GM19455 (cell line): ENCODE data around the gene MUC6.
"Not testable (repeated sequence)": the region's sequence is repeated elsewhere in the genome, so short reads cannot be mapped to it uniquely, and the experiment has no call there.

ENCODE experiments used
- ATAC-seq: cut with Tn5 transposase; IDR thresholded peaks from one replicate; pipeline ENCODE4 v1.9.1; 2021; ENCODE audit not compliant: unreplicated experiment

The MUC6 gene

DNA sequence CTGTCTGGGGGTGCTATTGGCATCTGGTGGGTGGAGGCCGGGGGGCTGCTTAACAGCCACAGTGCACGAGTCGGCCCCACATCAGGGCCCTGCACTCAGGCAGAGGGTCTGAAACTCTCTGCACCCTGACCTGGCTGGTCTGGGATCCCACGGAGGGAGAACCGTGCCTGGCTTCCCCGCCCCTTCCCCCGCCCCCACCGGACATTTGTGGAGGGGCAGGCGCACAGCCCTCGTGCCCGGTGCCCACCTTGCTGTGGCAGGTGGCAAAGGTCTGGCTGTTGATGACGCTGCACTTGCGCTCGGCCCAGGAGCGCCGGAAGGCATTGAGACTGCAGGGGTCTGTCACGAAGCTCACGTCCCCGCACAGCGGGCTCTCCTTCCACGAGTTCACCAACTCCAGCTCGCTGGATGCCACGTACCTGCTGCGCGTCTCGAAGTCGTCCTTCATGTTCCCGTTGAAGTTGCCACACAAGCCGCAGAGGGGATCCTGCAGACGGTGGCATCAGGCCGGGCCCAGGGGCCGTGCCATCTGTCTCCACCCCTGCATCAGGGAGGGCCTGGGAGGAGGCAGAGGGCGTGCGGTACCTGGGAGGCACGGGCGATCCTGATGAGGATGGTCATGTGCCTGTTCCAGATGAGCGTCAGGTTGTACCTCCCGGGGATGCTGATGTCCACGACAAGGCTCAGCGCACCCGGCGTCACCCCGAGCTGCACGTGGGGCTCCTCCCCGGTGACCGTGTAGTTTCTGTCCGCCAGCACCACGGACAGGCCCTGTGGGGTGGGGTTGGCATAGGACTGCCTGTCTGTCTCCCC, 11.7 kb downstream of the MUC6 start:
- ATAC-seq, result no peak

DNA sequence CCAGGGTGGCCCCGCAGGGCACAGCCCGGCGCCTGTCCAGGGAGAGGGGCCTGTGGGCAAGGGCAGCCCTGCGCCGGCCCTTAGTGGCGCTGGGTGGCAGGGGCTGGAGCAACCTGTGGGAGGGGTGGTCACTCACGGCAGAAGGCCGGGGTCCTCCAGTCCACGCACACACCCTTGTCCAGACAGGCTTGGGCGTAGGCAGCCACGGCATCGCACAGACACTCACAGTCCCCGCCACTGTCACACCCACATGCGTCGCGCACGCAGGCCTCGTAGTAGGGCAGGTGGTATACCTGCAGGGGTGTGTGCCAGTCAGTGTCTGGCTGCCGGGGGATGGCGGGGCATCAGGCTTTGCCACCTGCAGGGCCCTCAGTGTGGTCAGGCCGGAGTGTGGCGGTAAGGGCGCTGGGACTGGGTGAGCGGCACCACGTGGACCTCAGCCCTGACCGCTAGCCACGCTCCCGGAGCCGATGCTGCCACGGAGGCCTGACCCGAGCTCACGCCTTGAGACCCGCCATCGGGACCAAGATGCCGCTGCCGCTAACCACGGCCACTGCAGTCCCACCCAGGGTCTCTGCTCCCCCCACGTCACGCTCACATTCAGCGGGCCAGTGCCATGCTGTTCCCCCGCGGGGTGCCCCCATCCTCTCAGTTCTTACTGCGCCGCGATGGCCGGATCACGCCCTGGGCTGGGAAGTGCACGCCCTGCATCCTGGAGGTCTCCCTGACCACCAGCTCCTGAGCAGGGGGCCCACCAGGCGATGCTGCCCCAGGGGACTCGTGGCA, 12.5 kb downstream of the MUC6 start:
- ATAC-seq, result no peak

DNA sequence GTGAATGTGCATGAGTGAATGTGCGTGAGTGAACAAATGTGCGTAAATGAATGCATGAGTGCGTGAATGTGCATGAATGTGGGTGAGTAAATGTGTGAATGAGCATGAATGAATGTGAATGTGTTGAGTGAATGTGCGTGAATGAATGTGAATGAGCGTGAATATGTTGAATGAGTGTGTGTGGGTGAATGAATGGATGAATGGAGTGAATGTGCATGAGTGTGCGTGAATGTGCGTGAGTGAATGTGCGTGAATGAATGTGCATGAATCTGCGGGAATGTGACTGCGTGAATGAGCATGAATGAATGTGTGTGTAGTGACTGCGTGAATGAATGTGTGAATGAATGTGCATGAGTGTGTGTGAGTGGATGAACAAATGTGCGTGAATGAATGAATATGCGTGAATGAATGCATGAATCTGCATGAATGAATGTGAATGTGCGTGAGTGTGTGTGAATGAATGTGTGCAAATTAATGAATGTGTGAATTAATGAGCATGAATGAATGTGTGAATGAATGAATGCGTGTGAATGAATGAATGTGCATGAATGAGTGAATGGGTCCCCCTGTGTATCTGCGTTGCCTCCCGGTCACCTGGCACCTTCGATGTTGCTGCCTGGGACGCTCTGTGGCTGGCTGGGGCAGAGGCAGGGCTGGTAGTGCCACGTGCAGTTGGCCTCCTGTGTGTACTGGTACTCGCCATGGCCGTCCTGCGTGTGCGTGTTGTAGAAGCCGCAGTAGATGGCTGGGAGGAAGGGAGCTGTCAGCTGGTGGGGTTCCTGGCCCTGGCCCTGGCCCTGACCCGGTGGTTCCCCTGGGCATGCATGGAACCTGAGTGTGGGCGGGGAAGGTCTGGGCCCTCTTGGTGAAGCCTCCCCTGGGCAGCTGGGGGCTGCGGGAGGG, 13.4 kb downstream of the MUC6 start:
- no peak for ATAC-seq

DNA sequence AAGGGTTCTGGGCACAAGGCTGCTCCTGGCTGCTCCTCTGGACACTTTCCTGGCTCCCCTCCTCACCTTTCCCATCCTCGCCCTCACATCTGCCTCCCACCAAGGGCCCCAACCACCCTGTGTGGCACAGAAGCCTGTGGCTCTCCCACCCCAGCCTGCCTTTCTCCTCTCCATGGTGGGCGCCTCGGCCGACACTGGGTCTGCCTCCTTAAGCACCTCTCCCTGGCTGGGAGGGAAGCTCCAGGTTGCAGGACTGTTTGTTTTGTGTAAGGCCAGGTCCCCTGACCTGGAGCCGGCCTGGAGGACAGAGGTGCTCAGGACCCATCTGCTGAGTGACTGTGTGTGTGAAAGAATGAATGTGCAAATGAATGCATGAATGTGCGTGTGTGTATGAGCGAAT, 14.1 kb downstream of the MUC6 start:
- no peak for ATAC-seq

DNA sequence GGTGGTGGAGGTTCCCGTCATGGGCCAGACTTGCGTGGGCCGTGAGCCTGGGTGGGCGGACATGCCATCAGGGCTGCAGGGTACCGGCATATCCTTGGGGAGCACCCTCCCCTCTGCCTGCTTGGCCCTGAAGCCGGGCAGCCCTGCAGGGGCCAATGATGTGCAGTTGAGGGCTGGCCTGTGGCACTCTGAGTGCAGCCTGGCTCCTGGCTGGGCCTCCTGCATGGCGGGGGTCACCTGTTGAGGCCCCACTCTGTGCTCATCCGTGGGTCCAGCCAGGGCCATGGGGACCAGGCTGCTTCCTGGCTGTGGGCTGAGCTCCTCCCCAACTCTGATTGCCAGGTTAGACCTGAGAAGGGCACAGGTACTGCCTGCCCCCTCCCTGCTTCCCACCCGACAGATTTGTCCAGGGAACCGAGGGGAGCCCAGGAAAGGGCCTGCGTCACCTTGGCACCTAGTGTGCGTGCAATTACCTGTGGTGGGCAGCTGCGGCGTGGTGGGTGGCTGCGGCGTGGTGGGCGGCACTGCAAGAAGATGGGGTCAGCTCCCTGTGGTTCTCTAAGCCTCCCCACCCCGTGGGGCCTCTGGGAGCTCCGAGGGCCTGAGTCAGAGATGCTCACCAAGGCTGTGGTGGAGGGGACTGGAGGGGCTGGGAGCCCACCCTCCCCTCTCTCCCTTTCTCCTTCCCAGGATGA, 16.2 kb downstream of the MUC6 start:
- ATAC-seq, result no peak

DNA sequence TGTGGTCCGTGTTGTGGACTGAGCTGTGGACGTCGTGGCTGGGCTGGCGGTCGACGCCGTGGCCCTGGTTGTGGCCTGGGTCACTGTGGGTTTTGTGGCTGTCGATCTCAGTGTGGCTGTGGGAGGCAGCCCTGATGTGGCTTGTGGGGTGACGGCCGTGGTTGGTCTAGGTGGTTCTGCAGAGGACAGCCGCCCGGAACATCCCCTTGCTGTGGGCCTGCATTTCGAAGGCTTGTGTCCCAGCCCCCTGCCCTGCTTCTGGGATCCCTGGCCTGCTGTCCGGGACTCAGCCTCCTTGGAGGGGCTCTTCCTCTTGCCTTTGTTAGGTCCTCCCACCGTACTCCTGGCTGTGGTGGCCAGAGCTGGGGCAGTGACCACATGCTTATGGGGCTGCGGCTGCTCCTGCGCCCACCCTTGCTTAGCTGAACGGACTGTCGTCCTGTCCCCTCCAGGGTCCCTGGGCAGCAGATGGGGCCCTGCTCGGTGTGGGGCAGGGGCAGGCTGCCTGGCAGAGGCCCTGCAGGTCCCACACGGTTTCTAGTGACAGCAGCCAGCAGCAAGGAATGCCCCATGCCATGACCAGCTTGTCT, 17.1 kb downstream of the MUC6 start:
- ATAC-seq, result no peak

DNA sequence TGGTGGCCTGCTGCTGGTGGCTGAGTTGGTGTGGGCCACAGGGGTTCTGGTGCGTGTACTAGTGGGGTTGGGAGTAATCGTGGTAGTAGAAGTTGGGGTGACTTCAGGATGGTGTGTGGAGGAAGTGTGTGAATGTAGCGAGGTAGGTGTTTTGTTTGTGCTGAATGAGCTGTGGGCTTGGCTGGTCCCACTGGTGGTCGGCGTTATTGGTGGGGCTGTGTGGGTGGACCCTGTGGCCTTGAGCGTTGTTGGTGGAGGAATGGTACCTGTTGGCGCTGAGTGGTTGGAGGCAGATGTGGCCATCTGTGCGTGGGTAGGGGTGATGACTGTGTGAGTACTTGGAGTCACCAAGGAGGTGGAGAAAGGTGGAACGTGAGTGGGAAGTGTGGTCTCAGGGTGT, 18.4 kb downstream of the MUC6 start:
- no peak for ATAC-seq

DNA sequence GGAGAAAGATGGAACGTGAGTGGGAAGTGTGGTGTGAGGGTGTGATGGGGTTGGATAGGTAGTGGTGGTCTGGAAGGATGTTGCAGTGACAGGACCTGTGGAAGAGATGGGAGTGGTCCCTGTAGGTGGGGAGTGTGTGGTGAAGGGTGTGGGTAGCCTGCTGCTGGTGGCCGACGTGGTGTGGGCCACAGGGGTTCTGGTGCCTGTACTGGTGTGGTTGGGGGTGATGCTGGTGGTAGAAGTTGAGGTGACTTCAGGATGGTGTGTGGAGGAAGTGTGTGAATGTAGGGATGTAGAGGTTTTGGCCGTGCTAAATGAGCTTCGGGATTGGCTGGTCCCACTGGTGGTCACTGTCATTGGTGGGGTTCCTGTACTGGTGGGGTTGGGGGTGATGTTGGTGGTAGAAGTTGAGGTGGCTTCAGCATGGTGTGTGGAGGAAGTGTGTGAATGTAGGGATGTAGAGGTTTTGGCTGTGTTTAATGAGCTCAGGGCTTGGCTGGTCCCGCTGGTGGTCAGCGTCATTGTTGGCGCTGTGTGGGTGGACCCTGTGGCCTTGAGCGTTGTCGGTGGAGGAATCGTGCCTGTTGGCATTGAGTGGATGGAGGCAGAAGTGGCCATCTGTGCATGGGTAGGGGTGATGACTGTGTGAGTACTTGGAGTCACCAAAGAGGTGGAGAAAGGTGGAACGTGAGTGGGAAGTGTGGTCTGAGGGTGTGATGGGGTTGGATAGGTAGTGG, 19.1 kb downstream of the MUC6 start:
- ATAC-seq, result no peak

DNA sequence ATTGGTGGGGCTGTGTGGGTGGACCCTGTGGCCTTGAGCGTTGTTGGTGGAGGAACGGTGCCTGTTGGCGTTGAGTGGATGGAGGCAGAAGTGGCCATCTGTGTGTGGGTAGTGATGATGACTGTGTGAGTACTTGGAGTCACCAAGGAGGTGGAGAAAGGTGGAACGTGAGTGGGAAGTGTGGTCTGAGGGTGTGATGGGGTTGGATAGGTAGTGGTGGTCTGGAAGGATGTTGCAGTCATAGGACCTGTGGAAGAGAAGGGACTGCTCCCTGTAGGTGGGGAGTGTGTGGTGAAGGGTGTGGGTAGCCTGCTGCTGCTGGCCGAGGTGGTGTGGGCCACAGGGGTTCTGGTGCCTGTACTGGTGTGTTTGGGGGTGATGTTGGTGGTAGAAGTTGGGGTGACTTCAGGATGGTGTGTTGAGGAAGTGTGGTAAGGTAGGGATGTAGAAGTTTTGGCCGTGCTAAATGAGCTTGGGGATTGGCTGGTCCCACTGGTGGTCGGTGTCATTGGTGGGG, 19.9 kb downstream of the MUC6 start:
- ATAC-seq, result not testable (repeated sequence)

DNA sequence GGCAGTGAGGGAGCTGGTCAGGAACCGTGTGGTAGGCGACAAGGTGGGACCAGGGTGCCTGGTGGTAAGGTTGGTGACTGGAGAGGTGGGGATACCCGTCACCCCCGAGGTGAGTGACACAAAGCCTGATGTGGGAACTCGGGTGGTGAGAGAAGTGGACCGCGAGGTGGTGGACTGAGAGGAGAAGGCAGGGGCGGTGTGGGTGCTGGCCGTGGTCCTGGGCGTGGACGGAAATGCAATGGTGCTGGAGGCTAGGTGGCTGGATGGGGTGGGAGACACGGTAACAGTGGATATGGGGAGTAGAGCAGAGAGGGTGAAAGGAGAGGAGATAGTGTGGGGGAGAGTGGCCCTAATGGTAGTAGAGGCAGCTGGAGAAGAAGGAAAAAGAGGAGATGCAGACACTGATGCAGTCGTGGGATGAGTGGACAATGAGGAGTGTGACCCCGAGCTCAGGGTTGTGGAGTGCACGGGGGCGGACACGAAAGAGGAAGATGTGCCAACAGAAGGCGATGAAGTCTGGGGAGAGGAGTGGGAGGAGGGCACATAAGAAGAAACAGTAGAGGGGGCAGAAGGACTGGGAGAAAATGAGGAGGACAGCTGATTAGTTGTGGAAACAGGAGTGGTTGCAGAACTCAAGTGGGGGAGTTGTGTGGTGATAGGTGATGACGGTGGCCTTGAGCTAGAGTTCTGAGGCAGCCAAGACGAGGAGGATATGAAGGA, 20.5 kb downstream of the MUC6 start:
- ATAC-seq, result no peak

DNA sequence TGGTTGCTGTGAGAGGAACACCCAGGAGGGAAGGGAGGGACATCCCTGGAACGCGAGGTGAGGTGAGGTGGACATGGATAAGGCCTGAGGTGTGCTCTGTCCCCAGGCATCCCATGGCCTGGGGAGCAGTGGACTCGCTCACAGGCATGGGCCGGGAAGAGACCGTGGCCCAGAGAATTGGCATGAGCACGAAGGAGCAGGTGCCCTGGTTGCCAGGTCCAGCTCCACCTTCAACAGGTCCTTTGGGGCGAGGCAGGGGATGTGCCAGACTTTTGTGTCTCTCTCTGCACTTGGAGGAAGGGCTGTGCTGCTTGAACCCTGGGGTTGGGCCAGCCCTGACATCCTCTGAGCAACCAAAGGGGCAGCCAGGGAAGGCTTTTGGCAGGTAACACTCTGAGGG, 21.5 kb downstream of the MUC6 start:
- ATAC-seq, result no peak

DNA sequence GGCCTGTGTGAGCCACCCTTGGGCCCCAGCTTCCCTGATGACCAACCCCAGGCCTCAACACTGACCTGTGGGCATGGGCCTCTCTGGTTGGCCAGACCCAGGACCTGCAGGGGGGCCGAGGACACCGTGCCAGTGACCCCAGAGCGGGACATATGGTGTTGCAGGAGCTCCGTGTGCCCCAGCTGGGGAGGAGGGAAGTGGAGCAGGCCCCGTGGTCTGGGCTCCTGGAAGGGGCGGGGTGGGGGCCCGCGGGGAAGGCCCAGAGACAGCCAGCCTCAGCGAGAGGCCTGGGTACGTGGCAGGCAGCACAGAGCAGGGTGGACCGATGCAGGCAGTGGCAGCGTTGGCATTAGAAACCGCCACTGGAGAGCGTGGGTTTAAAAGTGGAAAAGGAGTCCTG, 22.2 kb downstream of the MUC6 start:
- ATAC-seq, result no peak

DNA sequence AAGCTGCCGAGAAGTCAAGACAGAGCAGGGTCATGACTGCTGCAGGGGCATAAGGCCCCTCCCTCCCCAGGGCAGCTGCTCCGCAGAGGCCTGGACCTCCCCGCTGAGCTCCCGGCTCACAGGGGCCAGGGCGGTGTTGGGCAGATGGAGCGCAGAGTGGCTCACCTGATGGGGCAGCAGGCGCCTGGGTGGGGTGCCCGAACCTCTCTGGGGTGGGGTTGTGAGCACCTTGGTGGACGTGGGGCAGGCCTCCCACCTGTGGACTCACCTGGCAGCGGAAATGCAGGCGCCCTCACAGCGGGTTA, 22.9 kb downstream of the MUC6 start:
- no peak for ATAC-seq

DNA sequence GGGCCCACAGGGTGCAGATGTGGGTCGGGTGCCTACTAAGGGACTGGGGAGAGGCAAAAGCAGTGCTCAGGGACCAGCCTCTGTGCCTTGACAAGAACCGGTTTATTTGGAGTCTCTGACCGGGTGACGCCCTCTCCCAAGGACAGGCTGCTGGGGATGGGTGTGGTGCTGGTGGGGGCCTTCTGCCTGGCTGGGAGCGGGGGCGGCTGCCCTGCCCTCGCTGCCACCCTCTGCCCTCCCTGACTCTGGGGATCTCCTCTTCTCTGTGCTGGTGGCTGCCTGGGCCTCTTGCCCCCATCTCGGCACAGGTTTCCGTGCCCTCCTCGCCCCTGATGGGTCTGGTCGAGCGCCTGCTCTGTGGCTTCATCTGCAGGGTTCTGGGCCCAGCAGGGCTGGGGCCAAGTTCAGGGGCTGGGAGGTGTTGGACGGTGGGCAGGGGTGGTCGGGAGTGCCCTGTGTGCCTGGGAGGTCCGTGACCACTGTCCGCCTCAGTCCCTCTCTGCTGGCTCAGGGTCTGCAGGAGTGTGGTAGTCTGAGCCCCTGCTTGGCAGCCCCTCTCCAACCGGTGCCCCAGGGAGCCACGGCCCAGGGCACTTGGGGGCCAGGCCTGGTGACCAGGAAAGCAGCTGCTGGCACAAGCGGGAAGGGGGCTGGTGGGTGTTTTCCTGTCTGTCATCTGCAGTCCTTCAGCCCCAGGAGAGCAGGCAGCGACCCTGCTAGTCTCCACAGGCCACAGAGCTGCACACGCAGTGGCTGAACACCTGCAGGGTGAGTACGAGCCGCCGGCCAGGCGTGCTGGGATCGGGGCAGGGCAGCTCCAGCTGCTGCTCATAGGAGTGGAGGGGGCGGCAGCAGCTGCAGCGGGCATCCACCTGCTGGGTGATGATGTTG, 23.5 kb downstream of the MUC6 start:
- ATAC-seq, result no peak

DNA sequence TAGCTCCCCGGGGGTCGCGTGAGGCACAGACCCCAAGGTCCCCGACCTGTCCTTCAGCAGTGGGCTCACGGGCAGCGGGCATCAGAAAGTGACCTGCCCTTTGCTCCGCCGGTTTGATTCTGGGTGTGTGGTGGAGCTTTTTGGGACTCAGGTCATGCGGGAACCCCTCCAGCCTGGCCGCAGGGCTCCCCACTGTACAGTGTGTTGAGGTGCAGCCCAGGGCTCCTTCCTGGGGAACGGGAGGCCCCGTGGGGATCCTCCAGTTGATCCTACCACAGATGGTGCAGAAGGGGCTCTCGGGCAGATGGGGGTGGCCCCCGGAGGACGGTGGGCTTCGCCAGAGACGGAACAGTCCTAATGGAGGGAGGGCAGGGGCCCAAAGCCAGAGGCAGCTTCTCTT, 24.2 kb downstream of the MUC6 start:
- no peak for ATAC-seq

DNA sequence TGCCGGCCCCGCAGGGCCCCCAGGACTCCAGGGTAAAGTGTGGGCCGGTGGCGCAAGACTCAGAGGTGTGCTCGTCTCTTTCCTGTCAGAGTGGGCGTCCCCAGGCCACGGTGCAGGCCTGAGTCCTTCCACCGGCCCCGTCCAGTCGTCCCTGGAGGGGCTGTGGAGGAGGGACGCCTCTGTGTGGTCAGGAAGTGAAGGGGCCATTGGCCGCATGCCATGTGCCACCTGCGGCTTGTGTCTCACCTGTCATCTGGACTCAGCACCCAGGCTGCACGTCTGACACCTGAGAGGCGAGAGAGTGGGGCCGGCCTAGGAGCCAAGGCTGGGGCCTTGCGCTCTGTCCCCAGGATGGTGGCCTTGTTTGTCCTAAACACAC, 25.2 kb downstream of the MUC6 start:
- ATAC-seq, result no peak

DNA sequence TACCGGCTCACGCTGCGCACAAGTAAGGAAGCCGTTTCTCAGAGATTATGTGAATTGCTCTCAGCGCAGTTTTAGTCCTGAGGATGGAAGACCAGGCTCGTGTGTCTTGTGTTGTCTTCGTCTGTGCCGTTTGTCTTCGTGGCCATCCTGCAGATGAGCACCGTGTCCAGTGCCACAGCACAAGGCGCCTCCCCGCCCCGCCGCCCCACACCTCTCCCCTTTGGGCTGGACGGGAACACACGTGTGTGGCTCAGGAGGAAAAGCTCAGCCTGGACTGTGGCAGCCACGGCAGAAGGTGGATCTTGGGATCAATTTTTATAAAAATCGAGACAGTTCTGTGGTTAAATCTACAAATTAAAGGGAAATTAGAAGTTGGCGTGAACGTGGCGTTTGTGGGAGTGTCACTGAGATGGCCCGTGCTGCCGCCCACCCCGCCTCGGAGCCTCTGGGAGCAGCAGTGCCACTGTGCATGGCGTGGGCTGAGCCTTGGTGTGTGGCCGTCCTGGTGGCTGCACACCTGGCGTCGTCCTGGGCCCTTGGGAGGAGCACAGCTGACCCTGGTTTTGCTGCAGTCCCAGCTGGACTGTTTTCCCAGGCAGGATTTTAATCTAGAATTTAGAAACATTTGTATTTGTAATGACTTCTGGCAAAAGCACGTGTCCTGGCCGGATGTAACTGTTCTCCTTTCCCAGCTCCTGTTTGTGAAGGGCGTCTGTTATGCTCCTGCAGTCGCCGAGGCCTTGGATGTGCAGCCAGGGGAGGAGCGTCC, 25.8 kb downstream of the MUC6 start:
- ATAC-seq, result no peak
